Measurements from ENCODE around the gene BTG2. TPM values are rescaled to one million over a fixed set of nuclear protein-coding genes. Genes with fewer than 3 reads are reported as not detected.

The BTG2 gene
- total and polyA plus RNA-seq, 2 experiments from 2014 or later, result 5.0 to 7.5 TPM

- Histone ChIP-seq H3K27ac (no peak overlapping the region), H3K4me3 (no peak overlapping the region), H3K4me2 (ENCODE audit: unreplicated experiment) (no peak overlapping the region), H3K9ac (no peak overlapping the region), H3K27me3 (replicated peaks; ENCODE audit: insufficient read depth) (peaks cover 10% of the 10 kb centered on the region), H3K9me2 (ENCODE audit: insufficient read depth) (no peaks in the 10 kb centered on the region), H3K79me2 (ENCODE audit: insufficient read depth) (no peaks in the 10 kb centered on the region), H2AFZ (no peak overlapping the region), H3K36me3 (ENCODE audit: low read depth) (no peaks in the 10 kb centered on the region), H3K9me3 (ENCODE audit: low read depth) (no peaks in the 10 kb centered on the region), H4K20me1 (ENCODE audit: insufficient read depth) (no peaks in the 10 kb centered on the region), H3K4me1 (ENCODE audit: insufficient read depth) (no peaks in the 10 kb centered on the region), H3F3A (ENCODE audit: insufficient read depth) (no peaks in the 10 kb centered on the region)
- 64 to 69% methylated on average over 12 of the region's 12 CpGs for WGBS, 2 experiments (ENCODE audit: low coverage in 1 of 2, low lambda C conversion rate in 2 of 2, missing lambda C conversion rate in 2 of 2)
- no peak for TF ChIP-seq EZH2phosphoT487 (IDR thresholded peaks at IDR 0.05; ENCODE audit: insufficient read depth, low read depth)
- TF ChIP-seq EZH2 (IDR thresholded peaks at IDR 0.05; ENCODE audit: insufficient read depth, poor library complexity, severe bottlenecking), result no peak
- no peak for DNase-seq
- in situ Hi-C loops (cut with MboI), result no loop called here
These were observed 15.9 kb upstream of the BTG2 start for GRCh38 chr1:203289281-203289981.

- H3K4me2 ChIP-seq (ENCODE audit: unreplicated experiment), result no peak overlapping the region
- no peaks in the 10 kb centered on the region for H4K20me1 ChIP-seq (ENCODE audit: insufficient read depth)
- H3K9ac ChIP-seq, result no peak overlapping the region
- H3F3A ChIP-seq (ENCODE audit: insufficient read depth), result no peaks in the 10 kb centered on the region
- no peaks in the 10 kb centered on the region for H3K79me2 ChIP-seq (ENCODE audit: insufficient read depth)
- no peaks in the 10 kb centered on the region for H3K4me1 ChIP-seq (ENCODE audit: insufficient read depth)
- 0 out of 2 replicates have a peak overlapping the region, but pooled peaks have one; percentile 55 for H2AFZ ChIP-seq
- H3K27ac ChIP-seq, result no peak overlapping the region
- TF ChIP-seq EZH2phosphoT487 (IDR thresholded peaks at IDR 0.05; ENCODE audit: insufficient read depth, low read depth), result no peak
- no peak for TF ChIP-seq EZH2 (IDR thresholded peaks at IDR 0.05; ENCODE audit: insufficient read depth, poor library complexity, severe bottlenecking)
- H3K36me3 ChIP-seq (ENCODE audit: low read depth), result no peaks in the 10 kb centered on the region
- in situ Hi-C loops (cut with MboI), result no loop called here
- H3K9me2 ChIP-seq (ENCODE audit: insufficient read depth), result no peaks in the 10 kb centered on the region
- H3K9me3 ChIP-seq (ENCODE audit: low read depth), result no peaks in the 10 kb centered on the region
- WGBS, 2 experiments (ENCODE audit: low coverage in 1 of 2, low lambda C conversion rate in 2 of 2, missing lambda C conversion rate in 2 of 2), result 55 to 58% methylated on average over 2 of the region's 2 CpGs
- H3K27me3 ChIP-seq (replicated peaks; ENCODE audit: insufficient read depth), result peaks cover 9% of the 10 kb centered on the region
- H3K4me3 ChIP-seq, result no peak overlapping the region
- no peak for DNase-seq
These were observed 15.4 kb upstream of the BTG2 start for GRCh38 chr1:203289982-203290260.

- WGBS, 2 experiments (ENCODE audit: low coverage in 1 of 2, low lambda C conversion rate in 2 of 2, missing lambda C conversion rate in 2 of 2), result 22 to 24% methylated on average over 28 to 31 of the region's 31 CpGs
- H3K9ac ChIP-seq, result no peak overlapping the region
- no peak overlapping the region for H3K4me3 ChIP-seq
- H3K36me3 ChIP-seq (ENCODE audit: low read depth), result no peaks in the 10 kb centered on the region
- H3K27ac ChIP-seq, result no peak overlapping the region
- no peaks in the 10 kb centered on the region for H3K4me1 ChIP-seq (ENCODE audit: insufficient read depth)
- peak overlapping the region; percentile 27 for H3K4me2 ChIP-seq (ENCODE audit: unreplicated experiment)
- in situ Hi-C loops (cut with MboI), result no loop called here
- H3K9me3 ChIP-seq (ENCODE audit: low read depth), result no peaks in the 10 kb centered on the region
- DNase-seq, result peak; percentile 67
- peak overlapping the region; percentile 55; the same call in 1 of the 2 replicates for H2AFZ ChIP-seq
- no peaks in the 10 kb centered on the region for H3K79me2 ChIP-seq (ENCODE audit: insufficient read depth)
- TF ChIP-seq EZH2 (IDR thresholded peaks at IDR 0.05; ENCODE audit: insufficient read depth, poor library complexity, severe bottlenecking) (no peak), EZH2phosphoT487 (IDR thresholded peaks at IDR 0.05; ENCODE audit: insufficient read depth, low read depth) (no peak)
- H3F3A ChIP-seq (ENCODE audit: insufficient read depth), result no peaks in the 10 kb centered on the region
- peaks cover 6% of the 10 kb centered on the region for H3K27me3 ChIP-seq (replicated peaks; ENCODE audit: insufficient read depth)
- no peaks in the 10 kb centered on the region for H4K20me1 ChIP-seq (ENCODE audit: insufficient read depth)
- no peaks in the 10 kb centered on the region for H3K9me2 ChIP-seq (ENCODE audit: insufficient read depth)
These were observed 14.8 kb upstream of the BTG2 start for GRCh38 chr1:203290261-203291089.

GRCh38 chr1:203291201-203292096, 13.9 kb upstream of the BTG2 start:
- no peaks in the 10 kb centered on the region for H3K9me2 ChIP-seq (ENCODE audit: insufficient read depth)
- H3K9ac ChIP-seq, result no peak overlapping the region
- H3K27ac ChIP-seq, result no peak overlapping the region
- in situ Hi-C loops (cut with MboI), result no loop called here
- no peaks in the 10 kb centered on the region for H3K36me3 ChIP-seq (ENCODE audit: low read depth)
- no peaks in the 10 kb centered on the region for H3K4me1 ChIP-seq (ENCODE audit: insufficient read depth)
- 88 to 91% methylated on average over 17 of the region's 17 CpGs for WGBS, 2 experiments (ENCODE audit: low coverage in 1 of 2, low lambda C conversion rate in 2 of 2, missing lambda C conversion rate in 2 of 2)
- H2AFZ ChIP-seq, result no peak overlapping the region
- TF ChIP-seq EZH2phosphoT487 (IDR thresholded peaks at IDR 0.05; ENCODE audit: insufficient read depth, low read depth) (no peak), EZH2 (IDR thresholded peaks at IDR 0.05; ENCODE audit: insufficient read depth, poor library complexity, severe bottlenecking) (no peak)
- no peaks in the 10 kb centered on the region for H4K20me1 ChIP-seq (ENCODE audit: insufficient read depth)
- DNase-seq, result no peak
- H3F3A ChIP-seq (ENCODE audit: insufficient read depth), result no peaks in the 10 kb centered on the region
- H3K79me2 ChIP-seq (ENCODE audit: insufficient read depth), result no peaks in the 10 kb centered on the region
- no peaks in the 10 kb centered on the region for H3K9me3 ChIP-seq (ENCODE audit: low read depth)
- no peak overlapping the region for H3K4me2 ChIP-seq (ENCODE audit: unreplicated experiment)
- peaks cover 1% of the 10 kb centered on the region; the same call in 1 of the 2 replicates for H3K27me3 ChIP-seq (replicated peaks; ENCODE audit: insufficient read depth)
- no peak overlapping the region for H3K4me3 ChIP-seq
